T-helper 2 cell treated with Interferon-gamma antibody and Interleukin-4, amounts not matched to agents 5 μg/mL and 100 μg/mL, for 36 hours (primary cell): ENCODE results near the gene FOXN1.
"Not testable (repeated sequence)": the region's sequence is repeated elsewhere in the genome, so short reads cannot be mapped to it uniquely, and the experiment has no call there.

Source experiments
- DNase-seq: peaks from one replicate; pipeline ENCODE4 v3.0.0; 2021; ENCODE audit warnings: low spot score
- H3K27ac Mint-ChIP-seq: one replicate; pipeline ENCODE4 v1.8.0; 2021; ENCODE audit warnings: mild to moderate bottlenecking, mixed read lengths
- H3K27me3 Mint-ChIP-seq: one replicate; pipeline ENCODE4 v1.8.0; 2021; ENCODE audit warnings: low read depth, mixed read lengths
- H3K36me3 Mint-ChIP-seq: one replicate; pipeline ENCODE4 v1.8.0; 2021; ENCODE audit warnings: low read depth, mixed read lengths
- H3K4me1 Mint-ChIP-seq: one replicate; pipeline ENCODE4 v1.8.0; 2021; ENCODE audit warnings: low read depth, mixed read lengths
- H3K4me3 Mint-ChIP-seq: one replicate; pipeline ENCODE4 v1.8.0; 2022; ENCODE audit warnings: mild to moderate bottlenecking, moderate library complexity, mixed read lengths
- H3K9me3 Mint-ChIP-seq: one replicate; pipeline ENCODE4 v1.8.0; 2021; ENCODE audit warnings: mixed read lengths

FOXN1 gene

DNA sequence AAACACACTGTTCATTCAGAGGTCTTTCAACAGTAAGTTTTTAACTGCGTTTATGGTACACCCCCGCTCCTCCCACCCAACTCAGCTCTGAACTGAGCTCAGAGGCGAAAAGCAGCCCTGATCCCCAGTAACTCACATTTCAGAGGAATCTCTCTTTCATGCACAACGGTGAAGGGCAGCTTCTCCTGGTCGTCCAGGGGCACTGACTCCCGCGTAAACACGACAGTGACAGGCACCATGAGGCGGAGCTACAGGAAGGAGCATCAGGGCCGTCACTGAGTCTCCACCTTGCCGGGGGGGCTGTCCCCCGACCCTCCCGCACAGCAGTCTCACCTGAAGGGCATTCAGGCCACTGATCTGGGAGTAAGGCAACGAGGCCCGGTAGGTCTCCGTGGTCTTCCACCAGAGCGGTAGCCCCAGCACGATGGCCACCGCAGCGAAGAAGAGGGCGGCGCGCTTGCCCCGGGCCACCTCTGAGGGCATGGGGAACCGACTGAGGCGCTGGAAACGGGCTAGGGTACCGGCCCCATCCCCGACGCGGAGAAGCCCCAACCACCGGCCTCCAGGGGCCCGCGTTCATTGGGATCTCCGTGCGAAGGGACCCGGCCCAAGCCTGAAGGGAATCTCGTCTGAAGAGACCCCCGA is 64.7 kb downstream of the FOXN1 start:
- peak; percentile 51 for DNase-seq
- peak overlapping the region; percentile 90 for H3K27ac Mint-ChIP-seq

DNA sequence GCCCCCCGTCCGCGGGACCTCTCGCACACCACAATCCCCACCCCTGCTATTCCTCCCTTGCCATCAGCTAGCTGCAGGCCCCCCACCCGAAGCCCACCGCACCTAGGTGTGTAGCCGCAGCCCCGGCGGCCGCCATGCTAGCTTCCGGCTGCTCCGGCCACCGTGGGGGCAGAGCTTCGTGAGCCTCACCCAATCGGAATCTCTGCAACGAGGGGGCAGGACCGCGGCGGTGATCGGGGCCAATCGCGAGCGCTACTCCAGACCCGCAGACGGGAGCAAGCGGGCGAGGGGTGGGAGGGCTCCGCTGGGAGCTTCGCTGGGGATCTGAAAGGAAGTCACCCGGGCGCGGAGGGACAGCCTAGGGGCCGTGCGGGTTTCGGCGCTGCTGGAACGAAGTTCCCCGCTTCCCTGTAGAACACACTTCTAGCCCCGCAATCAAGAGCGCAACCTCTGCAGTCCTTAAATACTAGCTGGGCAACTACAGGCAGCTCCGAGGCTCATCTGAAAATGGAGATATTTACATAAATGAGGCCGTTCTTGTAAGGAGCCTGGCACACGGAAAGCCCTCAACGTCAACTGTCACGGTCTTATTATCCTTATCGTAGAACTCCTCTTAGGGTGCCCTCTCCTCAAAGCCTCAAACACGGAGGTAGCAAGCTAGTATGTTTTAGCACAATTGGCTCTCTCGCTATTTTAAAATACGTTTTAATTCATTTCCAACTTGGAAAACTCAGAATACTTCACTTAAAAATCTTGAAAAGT is 65.4 kb downstream of the FOXN1 start, which contains the start of gene PIGS:
TSS of gene PIGS (minus strand) at position 164 of the 762 bp plus-strand sequence. CDS start at position 136, 28 bp downstream.
- no peaks in the 10 kb centered on the region for H3K9me3 Mint-ChIP-seq

More for the DNA sequence above, 64.7 kb downstream of the FOXN1 start:
- peaks cover 51% of the 10 kb centered on the region for H3K4me1 Mint-ChIP-seq
- H3K27me3 Mint-ChIP-seq = no peaks in the 10 kb centered on the region
- peak overlapping the region; percentile 95 for H3K4me3 Mint-ChIP-seq
- peaks cover 46% of the 10 kb centered on the region for H3K36me3 Mint-ChIP-seq
- H3K9me3 Mint-ChIP-seq = no peaks in the 10 kb centered on the region

DNA sequence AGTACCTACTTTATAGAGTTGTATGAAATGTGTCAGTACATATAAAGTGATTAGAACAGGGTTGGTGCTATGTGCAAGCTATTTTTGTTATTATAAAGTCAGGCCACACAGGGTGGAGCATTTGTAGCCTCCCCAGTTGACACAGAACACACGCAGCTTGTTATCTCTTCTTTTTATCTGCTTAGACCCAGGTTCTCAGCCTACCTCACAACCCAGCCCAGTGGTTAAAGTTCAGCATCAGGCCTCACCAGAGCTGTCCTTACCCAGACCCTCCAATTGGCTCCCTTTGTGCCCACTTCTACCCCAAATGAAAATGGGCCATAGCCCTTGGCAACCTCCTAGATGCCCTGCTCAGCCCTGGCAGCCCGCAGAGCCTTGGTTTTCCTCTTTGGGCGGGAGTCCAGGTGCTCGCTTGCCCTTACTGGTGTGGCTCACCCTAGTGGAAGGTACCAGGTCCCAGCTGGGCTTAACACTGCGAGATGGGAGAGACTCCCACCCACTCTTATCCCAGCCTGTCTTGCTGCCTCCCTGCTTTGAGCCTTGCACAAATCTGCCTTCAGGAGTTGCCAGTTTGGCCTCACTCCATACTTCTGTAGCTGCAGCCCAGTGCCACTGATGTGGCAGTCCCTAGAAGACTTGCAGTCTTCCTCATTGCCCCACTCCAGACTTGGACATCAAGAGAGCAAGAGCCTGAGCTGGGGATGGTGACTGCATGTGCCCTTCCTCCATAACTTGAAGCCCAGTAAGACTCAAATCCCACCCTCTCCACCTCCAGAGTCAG is 66.3 kb downstream of the FOXN1 start:
- H3K4me3 Mint-ChIP-seq = peak overlapping the region; percentile 95
- H3K27ac Mint-ChIP-seq = peak overlapping the region; percentile 89
- H3K36me3 Mint-ChIP-seq = peaks cover 48% of the 10 kb centered on the region

More for the DNA sequence above, 65.4 kb downstream of the FOXN1 start, which contains the start of gene PIGS:
- Mint-ChIP-seq H3K4me1 (peaks cover 55% of the 10 kb centered on the region), H3K36me3 (peaks cover 48% of the 10 kb centered on the region), H3K27ac (peak within 1 kb of the TSS; percentile 90), H3K27me3 (no peaks in the 10 kb centered on the region), H3K4me3 (peak within 1 kb of the TSS; percentile 95)
- peak; percentile 93 for DNase-seq

DNA sequence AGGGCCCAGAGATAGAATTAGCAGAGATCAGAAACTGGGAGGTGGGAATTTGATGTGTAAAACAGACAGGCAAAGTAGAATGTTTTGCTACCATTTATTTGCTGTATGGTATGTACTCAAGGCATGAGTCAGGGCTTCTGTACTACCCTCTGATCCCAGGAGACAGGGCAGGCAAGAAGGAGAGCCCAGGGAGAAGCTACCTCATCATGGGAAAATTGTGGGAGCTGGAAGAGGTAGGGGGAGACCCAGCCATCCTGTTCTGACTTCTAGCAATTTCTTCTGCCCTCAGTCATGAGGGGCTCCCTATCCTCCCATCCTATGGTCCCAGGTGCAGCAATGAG is 66.9 kb downstream of the FOXN1 start:
- Mint-ChIP-seq H3K4me1 (peaks cover 51% of the 10 kb centered on the region), H3K27ac (peak overlapping the region; percentile 66), H3K27me3 (no peaks in the 10 kb centered on the region), H3K4me3 (peak overlapping the region; percentile 95), H3K9me3 (no peaks in the 10 kb centered on the region), H3K36me3 (peaks cover 47% of the 10 kb centered on the region)
- no peak for DNase-seq

More for the DNA sequence above, 66.3 kb downstream of the FOXN1 start:
- Mint-ChIP-seq H3K27me3 (no peaks in the 10 kb centered on the region), H3K4me1 (peaks cover 56% of the 10 kb centered on the region), H3K9me3 (no peaks in the 10 kb centered on the region)
- no peak for DNase-seq

DNA sequence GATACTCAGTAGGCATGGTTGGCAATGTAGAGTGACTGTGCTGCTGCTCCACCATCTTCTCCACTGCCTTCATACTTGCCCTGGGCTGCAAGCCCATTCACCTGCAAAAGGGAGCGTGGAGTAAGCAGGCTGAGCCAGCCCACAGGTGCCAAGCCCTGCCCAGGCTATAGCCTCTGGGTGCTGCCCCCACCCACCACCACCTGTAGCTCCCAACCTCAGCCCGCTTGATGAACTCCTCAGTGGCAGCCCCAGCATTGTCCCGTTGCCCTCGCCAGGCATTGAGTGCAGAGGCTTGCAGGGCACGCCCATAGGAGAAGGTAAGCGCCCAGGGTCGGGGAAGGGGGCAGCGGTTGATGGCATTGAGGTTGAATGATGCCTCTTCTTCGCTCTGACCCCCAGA is 67.4 kb downstream of the FOXN1 start:
- H3K27ac Mint-ChIP-seq = no peak overlapping the region
- H3K36me3 Mint-ChIP-seq = peaks cover 49% of the 10 kb centered on the region
- H3K9me3 Mint-ChIP-seq = no peaks in the 10 kb centered on the region
- no peaks in the 10 kb centered on the region for H3K27me3 Mint-ChIP-seq
- H3K4me1 Mint-ChIP-seq = peaks cover 48% of the 10 kb centered on the region
- no peak for DNase-seq
- H3K4me3 Mint-ChIP-seq = no peak overlapping the region

DNA sequence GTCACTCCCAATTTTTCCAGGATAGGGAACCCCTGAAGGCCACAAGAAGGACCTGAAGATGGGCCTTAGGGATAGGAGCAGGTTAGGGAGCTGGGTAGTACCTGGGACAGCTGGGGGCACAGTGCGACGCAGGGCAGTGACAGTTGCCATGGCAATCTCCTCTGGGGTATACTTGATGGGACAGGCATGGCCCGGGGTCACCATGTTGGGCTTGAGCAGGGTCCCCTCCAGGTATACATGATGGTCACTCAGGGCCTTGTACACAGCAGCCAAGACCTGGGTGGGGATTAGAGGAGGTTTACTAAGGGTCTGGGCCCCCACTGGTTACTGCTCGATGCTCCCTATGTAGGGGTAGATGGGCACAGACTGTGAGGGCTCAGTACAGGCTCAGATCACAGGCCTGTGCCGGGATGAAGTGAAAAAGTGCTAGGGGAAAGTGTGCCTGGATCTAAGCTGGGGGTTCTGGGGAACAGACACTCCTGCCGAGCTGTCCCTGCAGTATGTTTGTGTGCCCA is 67.9 kb downstream of the FOXN1 start:
- Mint-ChIP-seq H3K27me3 (no peaks in the 10 kb centered on the region), H3K4me3 (peak overlapping the region; percentile 35), H3K27ac (peak overlapping the region; percentile 5), H3K9me3 (no peaks in the 10 kb centered on the region), H3K36me3 (peaks cover 52% of the 10 kb centered on the region), H3K4me1 (peaks cover 52% of the 10 kb centered on the region)
- DNase-seq = no peak

DNA sequence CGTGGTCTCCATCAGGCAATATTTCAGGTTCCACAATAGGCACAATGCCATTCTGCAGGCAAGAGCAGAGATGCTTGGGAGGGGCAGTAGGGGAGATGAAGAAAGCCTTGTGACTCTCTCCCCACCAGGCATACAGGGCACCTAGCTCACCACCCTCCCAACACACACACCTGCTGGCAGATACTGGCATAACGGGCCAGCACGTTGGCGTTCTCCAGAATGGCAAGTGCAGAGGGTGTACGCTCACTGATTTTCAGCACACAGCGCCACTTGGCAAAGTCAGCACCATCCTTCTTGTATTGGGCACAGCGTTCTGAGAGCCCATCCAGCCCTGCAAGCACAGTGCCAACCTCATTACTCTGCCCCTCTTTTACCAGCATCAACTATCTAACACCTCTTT is 68.4 kb downstream of the FOXN1 start:
- no peak for DNase-seq
- peak overlapping the region; percentile 35 for H3K4me3 Mint-ChIP-seq
- H3K9me3 Mint-ChIP-seq = no peaks in the 10 kb centered on the region
- no peaks in the 10 kb centered on the region for H3K27me3 Mint-ChIP-seq
- peaks cover 55% of the 10 kb centered on the region for H3K36me3 Mint-ChIP-seq
- H3K27ac Mint-ChIP-seq = peak overlapping the region; percentile 5
- H3K4me1 Mint-ChIP-seq = peaks cover 55% of the 10 kb centered on the region

DNA sequence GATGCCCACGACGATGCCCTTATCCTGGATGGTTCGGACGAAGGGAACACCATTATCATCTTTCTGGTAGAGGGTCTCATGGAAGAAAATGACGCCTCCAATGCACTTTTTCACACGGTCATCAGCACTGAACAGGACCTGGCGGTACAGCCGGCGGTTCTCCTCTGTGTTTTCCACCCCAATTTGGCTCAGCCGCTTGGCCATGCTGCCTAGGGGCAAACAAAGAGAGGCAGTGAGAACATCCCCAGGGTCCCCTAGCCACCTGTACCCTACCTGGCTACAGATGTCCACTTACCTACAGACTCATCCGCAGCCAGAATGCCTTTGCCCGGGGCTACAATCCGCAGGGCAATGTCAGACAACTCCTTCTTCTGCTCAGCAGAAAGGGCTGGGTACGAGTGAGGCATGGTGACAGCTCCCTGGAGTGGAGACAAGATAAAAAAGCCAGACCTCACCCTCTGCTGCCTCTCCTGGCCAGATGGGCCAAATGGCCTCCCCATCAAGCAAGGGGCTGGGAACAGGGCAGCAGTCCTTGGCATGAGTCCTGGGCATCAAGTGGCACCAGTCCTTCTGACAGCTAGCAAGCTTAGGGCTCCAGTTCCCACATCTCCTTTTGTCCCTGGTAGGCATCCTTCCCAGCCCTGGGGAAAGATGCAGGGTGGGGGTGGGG is 69.1 kb downstream of the FOXN1 start:
- Mint-ChIP-seq H3K9me3 (no peaks in the 10 kb centered on the region), H3K4me1 (peaks cover 56% of the 10 kb centered on the region), H3K27ac (no peak overlapping the region), H3K36me3 (peaks cover 56% of the 10 kb centered on the region), H3K27me3 (no peaks in the 10 kb centered on the region), H3K4me3 (peak overlapping the region; percentile 96)
- DNase-seq = no peak

DNA sequence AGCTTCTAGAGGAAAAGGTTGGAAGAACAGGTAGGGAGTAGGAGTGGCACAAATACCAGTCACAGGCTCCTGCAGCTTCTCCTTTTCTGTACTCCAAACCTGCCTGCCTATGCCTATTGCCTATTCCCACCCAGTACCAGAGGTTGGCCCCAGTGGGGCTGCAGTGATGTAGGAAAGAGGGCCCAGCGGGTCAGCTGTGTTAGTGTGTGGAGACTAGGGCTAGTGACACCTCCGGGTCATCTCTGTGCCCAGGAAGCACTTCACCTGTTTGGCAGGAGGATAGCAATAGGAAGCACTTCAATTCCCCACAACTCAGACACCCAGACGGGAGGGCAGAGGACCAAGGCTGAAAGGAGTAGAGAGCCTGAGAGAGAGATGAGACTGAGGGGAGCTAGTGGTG is 69.9 kb downstream of the FOXN1 start:
- Mint-ChIP-seq H3K4me1 (peaks cover 62% of the 10 kb centered on the region), H3K36me3 (peaks cover 63% of the 10 kb centered on the region), H3K4me3 (peak overlapping the region; percentile 96), H3K27ac (peak overlapping the region; percentile 86)
- not testable (repeated sequence) for H3K9me3 Mint-ChIP-seq, DNase-seq, H3K27me3 Mint-ChIP-seq

DNA sequence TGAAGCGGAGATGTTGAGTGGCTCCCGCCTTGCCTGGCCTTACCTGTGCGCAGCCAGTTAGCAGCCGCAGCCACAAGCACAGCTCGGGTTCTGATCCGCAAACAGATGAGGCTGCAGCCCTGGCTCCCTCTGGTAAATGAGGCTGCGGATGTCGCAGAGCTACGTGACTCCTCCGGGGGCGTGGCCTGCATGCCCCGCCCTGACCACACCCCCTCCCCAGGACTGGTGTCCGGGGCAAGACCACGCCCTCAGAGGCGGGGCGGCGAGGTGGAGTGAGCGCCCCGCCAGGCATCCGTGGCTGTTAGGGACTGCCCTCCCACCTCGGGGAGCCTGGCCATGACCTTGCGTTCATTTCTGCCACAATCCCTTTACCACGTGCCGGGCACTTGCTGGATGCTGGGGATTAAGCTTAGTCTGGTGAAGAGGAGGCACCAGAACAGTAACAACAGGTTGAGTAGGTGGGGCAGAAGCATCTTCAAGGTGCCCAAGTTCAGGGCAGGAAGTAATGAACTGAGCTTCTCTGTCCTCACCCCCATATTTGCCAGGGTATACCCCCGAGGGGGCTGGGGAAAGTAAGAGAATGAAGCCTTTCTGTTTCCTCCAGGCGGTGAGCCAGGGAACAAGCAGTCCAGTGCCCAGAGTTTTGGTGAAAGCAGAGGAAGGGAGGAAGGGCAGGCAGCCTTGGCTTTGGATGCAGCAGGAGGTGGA is 70.8 kb downstream of the FOXN1 start, which contains the start of gene ALDOC:
TSS of gene ALDOC (minus strand) at position 138 of the 708 bp plus-strand sequence. CDS start 1,363 bp downstream, outside the sequence.
- H3K4me3 Mint-ChIP-seq = peak within 1 kb of the TSS; percentile 96
- H3K36me3 Mint-ChIP-seq = peaks cover 63% of the 10 kb centered on the region
- no peaks in the 10 kb centered on the region for H3K27me3 Mint-ChIP-seq
- H3K27ac Mint-ChIP-seq = peak within 1 kb of the TSS; percentile 89
- H3K9me3 Mint-ChIP-seq = no peaks in the 10 kb centered on the region
- DNase-seq = peak; percentile 98
- peaks cover 60% of the 10 kb centered on the region for H3K4me1 Mint-ChIP-seq

DNA sequence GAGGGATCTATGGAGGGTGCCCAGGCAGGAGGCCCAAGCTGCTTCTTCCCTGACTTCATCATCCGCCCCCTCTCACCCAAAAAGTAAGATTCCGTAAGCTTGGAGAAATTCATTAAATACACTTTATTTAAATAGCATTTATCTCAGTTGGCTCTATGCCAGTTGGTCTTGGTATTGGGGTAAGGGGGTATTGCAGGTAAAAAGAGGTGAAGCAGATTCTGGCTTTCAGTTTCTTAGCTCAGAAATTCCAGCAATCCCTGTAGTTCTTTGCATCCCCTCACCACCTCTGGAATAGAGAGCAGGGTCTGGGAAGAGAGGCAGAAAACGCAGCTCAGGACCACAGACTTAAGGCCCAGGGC is 71.3 kb downstream of the FOXN1 start:
- Mint-ChIP-seq H3K27ac (peak overlapping the region; percentile 17), H3K27me3 (no peaks in the 10 kb centered on the region), H3K9me3 (no peaks in the 10 kb centered on the region), H3K4me1 (peaks cover 55% of the 10 kb centered on the region), H3K4me3 (no peak overlapping the region), H3K36me3 (peaks cover 63% of the 10 kb centered on the region)
- DNase-seq = no peak

DNA sequence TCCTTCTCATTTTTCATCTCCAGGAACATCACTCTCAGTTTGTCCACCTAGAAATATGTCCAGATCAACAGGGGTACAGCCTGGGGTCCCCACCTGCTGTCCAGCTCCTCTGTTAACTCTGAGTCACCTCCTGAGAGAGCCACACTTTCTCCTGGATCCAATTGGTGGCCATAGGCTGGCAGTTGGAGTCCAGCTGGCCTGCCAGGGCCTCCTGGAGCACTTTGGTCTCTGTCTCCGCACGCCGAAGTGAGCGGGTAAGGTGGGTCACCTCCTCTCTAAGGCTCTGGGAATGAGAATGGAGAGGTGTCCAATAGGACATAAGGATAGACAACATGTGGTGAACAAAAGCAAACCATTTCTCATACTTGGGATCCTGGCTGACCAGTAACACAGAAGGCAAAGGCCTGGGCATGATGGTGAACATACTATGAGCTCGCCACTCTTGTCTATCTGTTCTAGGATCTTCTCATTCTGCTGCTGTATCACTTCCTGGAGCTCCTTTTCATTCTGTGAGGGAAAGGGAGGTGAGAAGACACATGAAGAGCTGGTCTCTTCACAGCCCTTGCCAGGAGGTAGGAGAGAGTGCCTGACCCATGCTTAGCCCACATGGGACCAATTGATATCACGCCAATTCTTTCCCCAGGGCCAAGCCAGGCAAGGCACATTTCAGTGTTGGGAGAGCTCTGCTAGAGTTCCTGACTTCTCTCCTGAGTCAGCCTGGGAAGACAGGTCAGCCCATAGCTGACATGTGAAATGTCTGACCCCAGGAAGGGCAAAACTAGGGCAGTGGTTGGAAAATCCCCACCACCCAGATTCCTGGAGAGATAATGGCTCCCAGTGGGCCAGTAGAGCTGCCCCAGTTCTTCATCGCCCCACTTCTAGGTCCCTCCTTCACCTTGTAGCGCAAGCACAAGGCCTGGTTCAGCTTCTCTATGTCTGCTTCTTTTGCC is 72.4 kb downstream of the FOXN1 start:
- DNase-seq = no peak
- peaks cover 45% of the 10 kb centered on the region for H3K4me1 Mint-ChIP-seq
- H3K9me3 Mint-ChIP-seq = no peaks in the 10 kb centered on the region
- peak overlapping the region; percentile 79 for H3K27ac Mint-ChIP-seq
- no peaks in the 10 kb centered on the region for H3K27me3 Mint-ChIP-seq
- peak overlapping the region; percentile 55 for H3K4me3 Mint-ChIP-seq
- H3K36me3 Mint-ChIP-seq = peaks cover 55% of the 10 kb centered on the region
